ENCODE measurements around the gene DUXA. TPM values are rescaled to one million over a fixed set of nuclear protein-coding genes. Genes with fewer than 3 reads are reported as not detected.
"Not testable (repeated sequence)": the region's sequence is repeated elsewhere in the genome, so short reads cannot be mapped to it uniquely, and the experiment has no call there.

DUXA gene
- total RNA-seq, 1 experiment from 2014 or later = not detected

DNA sequence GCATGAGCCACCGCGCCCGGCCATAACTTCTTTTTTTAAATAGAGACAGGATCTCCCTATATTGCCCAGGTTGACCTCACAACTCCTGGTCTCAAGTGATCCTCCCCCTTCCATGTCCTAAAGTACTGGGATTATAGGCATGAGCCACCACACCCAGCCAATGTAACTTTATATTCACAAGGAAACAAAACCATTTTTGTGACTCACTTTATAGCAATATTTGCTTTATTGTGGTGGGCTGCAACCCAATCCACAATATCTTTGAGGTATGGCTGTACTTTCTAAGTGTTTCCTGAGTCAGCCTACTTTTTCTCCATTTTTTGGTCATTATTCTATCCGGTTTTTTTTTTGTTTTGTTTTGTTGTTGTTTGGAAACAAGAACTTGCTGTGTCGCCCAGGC, 14.4 kb downstream of the DUXA start:
- intact Hi-C loops (cut with micrococcal nuclease; ENCODE audit: unreplicated experiment) = no loop called here
- H3K36me3 ChIP-seq (ENCODE audit: control insufficient read depth, insufficient read depth, low read length) = no peaks in the 10 kb centered on the region
- no TSS peak for BruUV-seq (replicated peaks)
- no peaks in the 10 kb centered on the region for H3K4me1 ChIP-seq (ENCODE audit: control insufficient read depth, insufficient read depth, low read length)
- H3K4me3 ChIP-seq (ENCODE audit: low read depth in 2 of 2, low read length in 2 of 2) = no peak overlapping the region
- no peaks in the 10 kb centered on the region for H3K27me3 ChIP-seq (ENCODE audit: control insufficient read depth, insufficient read depth, low read length)
- in situ Hi-C loops (cut with HindIII; ENCODE audit: low pct_unique_long_range_greater_than_20kb, low sequenced_read_pairs) = no loop called here
- ATAC-seq (no peak), DNase-seq (ENCODE audit: low read depth, low spot score) (no peak)
- POLR2A ChIA-PET = no interaction called here
- H3K27ac ChIP-seq (ENCODE audit: low read length) = no peak overlapping the region
- no peak for TF ChIP-seq SIN3A (IDR thresholded peaks at IDR 0.05; ENCODE audit: borderline replicate concordance, insufficient read depth, low read depth, low read length)
- CTCF ChIA-PET = no interaction called here
- no peaks in the 10 kb centered on the region for H3K9me3 ChIP-seq (ENCODE audit: control insufficient read depth, insufficient read depth, low read depth, low read length)

DNA sequence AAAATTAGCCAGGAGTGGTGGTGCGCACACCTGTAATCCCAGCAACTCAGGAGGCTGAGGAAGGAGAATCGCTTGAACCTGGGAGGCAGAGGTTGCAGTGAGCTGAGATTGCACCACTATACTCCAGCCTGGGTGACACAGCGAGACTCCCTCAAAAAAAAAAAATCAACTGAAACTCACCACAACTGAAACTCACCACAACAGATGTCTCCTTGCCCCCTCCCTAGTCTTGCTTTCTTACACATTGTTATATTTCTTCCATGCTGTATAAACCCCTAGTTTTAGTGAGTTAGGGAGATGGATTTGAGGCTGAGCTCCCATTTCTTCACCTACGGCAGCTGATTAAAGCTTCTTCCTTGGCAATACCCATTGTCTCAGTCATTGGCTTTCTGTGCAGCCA, 25.6 kb downstream of the DUXA start:
- CTCF ChIA-PET = no interaction called here
- BruUV-seq (replicated peaks) = no TSS peak
- H3K9me3 ChIP-seq (ENCODE audit: control insufficient read depth, insufficient read depth, low read depth, low read length) = no peaks in the 10 kb centered on the region
- no peaks in the 10 kb centered on the region for H3K36me3 ChIP-seq (ENCODE audit: control insufficient read depth, insufficient read depth, low read length)
- no peak overlapping the region for H3K27ac ChIP-seq (ENCODE audit: low read length)
- H3K4me3 ChIP-seq (ENCODE audit: low read depth in 2 of 2, low read length in 2 of 2) = no peak overlapping the region
- no peak for DNase-seq (ENCODE audit: low read depth, low spot score)
- POLR2A ChIA-PET = no interaction called here
- H3K27me3 ChIP-seq (ENCODE audit: control insufficient read depth, insufficient read depth, low read length) = no peaks in the 10 kb centered on the region
- intact Hi-C loops (cut with micrococcal nuclease; ENCODE audit: unreplicated experiment) = no loop called here
- no peak for TF ChIP-seq POLR2AphosphoS5 (IDR thresholded peaks at IDR 0.05; ENCODE audit: low read depth, low read length)
- TF ChIP-seq, protein P1, sequence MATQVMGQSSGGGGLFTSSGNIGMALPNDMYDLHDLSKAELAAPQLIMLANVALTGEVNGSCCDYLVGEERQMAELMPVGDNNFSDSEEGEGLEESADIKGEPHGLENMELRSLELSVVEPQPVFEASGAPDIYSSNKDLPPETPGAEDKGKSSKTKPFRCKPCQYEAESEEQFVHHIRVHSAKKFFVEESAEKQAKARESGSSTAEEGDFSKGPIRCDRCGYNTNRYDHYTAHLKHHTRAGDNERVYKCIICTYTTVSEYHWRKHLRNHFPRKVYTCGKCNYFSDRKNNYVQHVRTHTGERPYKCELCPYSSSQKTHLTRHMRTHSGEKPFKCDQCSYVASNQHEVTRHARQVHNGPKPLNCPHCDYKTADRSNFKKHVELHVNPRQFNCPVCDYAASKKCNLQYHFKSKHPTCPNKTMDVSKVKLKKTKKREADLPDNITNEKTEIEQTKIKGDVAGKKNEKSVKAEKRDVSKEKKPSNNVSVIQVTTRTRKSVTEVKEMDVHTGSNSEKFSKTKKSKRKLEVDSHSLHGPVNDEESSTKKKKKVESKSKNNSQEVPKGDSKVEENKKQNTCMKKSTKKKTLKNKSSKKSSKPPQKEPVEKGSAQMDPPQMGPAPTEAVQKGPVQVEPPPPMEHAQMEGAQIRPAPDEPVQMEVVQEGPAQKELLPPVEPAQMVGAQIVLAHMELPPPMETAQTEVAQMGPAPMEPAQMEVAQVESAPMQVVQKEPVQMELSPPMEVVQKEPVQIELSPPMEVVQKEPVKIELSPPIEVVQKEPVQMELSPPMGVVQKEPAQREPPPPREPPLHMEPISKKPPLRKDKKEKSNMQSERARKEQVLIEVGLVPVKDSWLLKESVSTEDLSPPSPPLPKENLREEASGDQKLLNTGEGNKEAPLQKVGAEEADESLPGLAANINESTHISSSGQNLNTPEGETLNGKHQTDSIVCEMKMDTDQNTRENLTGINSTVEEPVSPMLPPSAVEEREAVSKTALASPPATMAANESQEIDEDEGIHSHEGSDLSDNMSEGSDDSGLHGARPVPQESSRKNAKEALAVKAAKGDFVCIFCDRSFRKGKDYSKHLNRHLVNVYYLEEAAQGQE (IDR thresholded peaks at IDR 0.05; ENCODE audit: insufficient read depth in 1 of 2, low read depth in 2 of 2, low read length in 1 of 2) = no peak
- TF ChIP-seq SIN3A (IDR thresholded peaks at IDR 0.05; ENCODE audit: borderline replicate concordance, insufficient read depth, low read depth, low read length) = no peak
- TF ChIP-seq, protein P2, sequence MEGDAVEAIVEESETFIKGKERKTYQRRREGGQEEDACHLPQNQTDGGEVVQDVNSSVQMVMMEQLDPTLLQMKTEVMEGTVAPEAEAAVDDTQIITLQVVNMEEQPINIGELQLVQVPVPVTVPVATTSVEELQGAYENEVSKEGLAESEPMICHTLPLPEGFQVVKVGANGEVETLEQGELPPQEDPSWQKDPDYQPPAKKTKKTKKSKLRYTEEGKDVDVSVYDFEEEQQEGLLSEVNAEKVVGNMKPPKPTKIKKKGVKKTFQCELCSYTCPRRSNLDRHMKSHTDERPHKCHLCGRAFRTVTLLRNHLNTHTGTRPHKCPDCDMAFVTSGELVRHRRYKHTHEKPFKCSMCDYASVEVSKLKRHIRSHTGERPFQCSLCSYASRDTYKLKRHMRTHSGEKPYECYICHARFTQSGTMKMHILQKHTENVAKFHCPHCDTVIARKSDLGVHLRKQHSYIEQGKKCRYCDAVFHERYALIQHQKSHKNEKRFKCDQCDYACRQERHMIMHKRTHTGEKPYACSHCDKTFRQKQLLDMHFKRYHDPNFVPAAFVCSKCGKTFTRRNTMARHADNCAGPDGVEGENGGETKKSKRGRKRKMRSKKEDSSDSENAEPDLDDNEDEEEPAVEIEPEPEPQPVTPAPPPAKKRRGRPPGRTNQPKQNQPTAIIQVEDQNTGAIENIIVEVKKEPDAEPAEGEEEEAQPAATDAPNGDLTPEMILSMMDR (IDR thresholded peaks at IDR 0.05) = no peak
- no peak for TF ChIP-seq TCF7L2 (IDR thresholded peaks at IDR 0.05; ENCODE audit: low read depth, low read length)
- H3K4me1 ChIP-seq (ENCODE audit: control insufficient read depth, insufficient read depth, low read length) = no peaks in the 10 kb centered on the region
- no peak for ATAC-seq
- in situ Hi-C loops (cut with HindIII; ENCODE audit: low pct_unique_long_range_greater_than_20kb, low sequenced_read_pairs) = no loop called here

DNA sequence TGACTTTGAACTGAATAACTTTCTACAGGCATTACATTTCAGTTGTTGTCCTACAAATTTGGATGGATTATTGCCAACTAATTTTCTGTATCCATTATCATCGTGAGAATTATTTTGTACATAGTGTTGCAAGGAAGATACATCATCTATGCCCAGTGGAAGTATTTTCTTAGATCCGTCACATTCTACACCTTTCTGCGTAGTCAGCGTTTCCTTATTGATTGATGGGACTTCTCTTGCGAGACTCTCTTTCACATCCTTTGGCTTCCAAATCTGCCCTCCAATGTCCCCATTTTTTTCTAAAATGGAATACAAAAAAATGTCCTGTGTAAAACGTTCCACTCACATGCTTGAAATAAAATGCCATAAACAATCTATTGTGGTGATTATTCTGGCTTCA, 31.5 kb downstream of the DUXA start:
- in situ Hi-C loops (cut with HindIII; ENCODE audit: low pct_unique_long_range_greater_than_20kb, low sequenced_read_pairs) (no loop called here), intact Hi-C loops (cut with micrococcal nuclease; ENCODE audit: unreplicated experiment) (no loop called here)
- Histone ChIP-seq H3K27me3 (ENCODE audit: control insufficient read depth, insufficient read depth, low read length) (peaks cover 6% of the 10 kb centered on the region; the same call in 1 of the 2 replicates), H3K4me3 (ENCODE audit: low read depth in 2 of 2, low read length in 2 of 2) (no peak overlapping the region), H3K9me3 (ENCODE audit: control insufficient read depth, insufficient read depth, low read depth, low read length) (no peaks in the 10 kb centered on the region), H3K27ac (ENCODE audit: low read length) (no peak overlapping the region), H3K36me3 (ENCODE audit: control insufficient read depth, insufficient read depth, low read length) (no peaks in the 10 kb centered on the region), H3K4me1 (ENCODE audit: control insufficient read depth, insufficient read depth, low read length) (no peaks in the 10 kb centered on the region)
- ChIA-PET CTCF (no interaction called here), POLR2A (no interaction called here)
- ATAC-seq (no peak), DNase-seq (ENCODE audit: low read depth, low spot score) (no peak)
- TF ChIP-seq, protein P1 (IDR thresholded peaks at IDR 0.05; ENCODE audit: insufficient read depth in 1 of 2, low read depth in 2 of 2, low read length in 1 of 2) = no peak
- TF ChIP-seq POLR2AphosphoS5 (IDR thresholded peaks at IDR 0.05; ENCODE audit: low read depth, low read length) (no peak), TCF7L2 (IDR thresholded peaks at IDR 0.05; ENCODE audit: low read depth, low read length) (no peak)
- TF ChIP-seq, protein P2 (IDR thresholded peaks at IDR 0.05) = no peak
- no TSS peak for BruUV-seq (replicated peaks)

DNA sequence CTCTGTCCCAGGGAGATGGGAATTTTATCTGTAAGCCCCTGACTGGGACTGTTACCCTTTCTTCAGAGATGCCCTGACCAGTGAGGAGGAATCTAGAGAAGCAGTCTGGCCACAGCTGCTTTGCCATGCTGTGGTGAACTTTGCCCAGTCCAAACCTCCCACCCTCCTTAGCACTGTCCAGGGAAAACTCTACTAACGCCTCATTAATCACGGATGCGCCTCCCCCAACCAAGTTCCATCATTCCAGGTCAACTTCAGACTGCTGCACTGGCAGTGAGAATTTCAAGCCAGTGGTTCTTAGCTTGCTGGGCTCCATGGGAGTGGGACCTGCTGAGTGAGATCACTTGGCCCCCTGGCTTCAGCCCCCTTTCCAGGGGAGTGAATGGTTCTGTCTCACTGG, 39.9 kb downstream of the DUXA start:
- POLR2A ChIA-PET; DNase-seq (ENCODE audit: low read depth, low spot score); ATAC-seq; H3K36me3 ChIP-seq (ENCODE audit: control insufficient read depth, insufficient read depth, low read length); intact Hi-C loops (cut with micrococcal nuclease; ENCODE audit: unreplicated experiment); in situ Hi-C loops (cut with HindIII; ENCODE audit: low pct_unique_long_range_greater_than_20kb, low sequenced_read_pairs); H3K4me1 ChIP-seq (ENCODE audit: control insufficient read depth, insufficient read depth, low read length); H3K9me3 ChIP-seq (ENCODE audit: control insufficient read depth, insufficient read depth, low read depth, low read length); H3K4me3 ChIP-seq (ENCODE audit: low read depth in 2 of 2, low read length in 2 of 2); CTCF ChIA-PET; H3K27ac ChIP-seq (ENCODE audit: low read length); BruUV-seq (replicated peaks): not testable (repeated sequence)
- peaks cover 15% of the 10 kb centered on the region; the same call in 1 of the 2 replicates for H3K27me3 ChIP-seq (ENCODE audit: control insufficient read depth, insufficient read depth, low read length)

All from Panc1 (cell line).